Esophagus squamous epithelium (tissue), 5 donors: ENCODE measurements around the gene SH3PXD2A. TPM values are rescaled to one million over a fixed set of nuclear protein-coding genes. Genes with fewer than 3 reads are reported as not detected.

Experiments
- DNase-seq: peaks from one replicate; lab custom pipeline; 2025; lab: John Stamatoyannopoulos, UW
- H3K27ac ChIP-seq, 4 donors: fragments of 200-600 bp; sonication (generic); one replicate each; pipeline ENCODE4 v1.5.1; 2016 to 2019; ENCODE audit warnings: mild to moderate bottlenecking in 1 of 4
- H3K27me3 ChIP-seq, 4 donors: fragments of 200-600 bp; sonication (generic); 1 replicate in 3 of 4; 2 replicates in 1 of 4; pipeline versions ENCODE4 v1.5.1 to v1.6.0; 2017 to 2021; ENCODE audit warnings: antibody characterized with exemption in 1 of 4
- H3K36me3 ChIP-seq, 3 donors: fragments of 200-600 bp; sonication (generic); one replicate each; pipeline ENCODE4 v1.5.1; 2016 to 2019
- H3K4me1 ChIP-seq, 3 donors: fragments of 200-600 bp; sonication (generic); one replicate each; pipeline ENCODE4 v1.5.1; 2017 to 2019
- H3K4me3 ChIP-seq, 4 donors: fragments of 200-600 bp; sonication (generic); 1 replicate in 3 of 4; 2 replicates in 1 of 4; pipeline ENCODE4 v1.5.1; 2016 to 2019; ENCODE audit warnings: mild to moderate bottlenecking in 2 of 4, moderate library complexity in 1 of 4
- H3K9me3 ChIP-seq, 3 donors: fragments of 200-600 bp; sonication (generic); one replicate each; pipeline ENCODE4 v1.5.1; 2016 to 2019
- CTCF ChIP-seq, 6 experiments: fragments of 450-650 bp in 4 of 6; fragments of 200-600 bp in 2 of 6; sonication (generic) in 2 of 6; IDR thresholded peaks; one replicate each; pipeline ENCODE4 v1.5.1; 2016 to 2019; ENCODE audit warnings: antibody characterized with exemption in 6 of 6, mild to moderate bottlenecking in 4 of 6, moderate library complexity in 4 of 6
- POLR2A ChIP-seq, 4 donors: fragments of 450-650 bp; IDR thresholded peaks; one replicate each; pipeline ENCODE4 v1.6.1; 2017; ENCODE audit warnings: antibody characterized with exemption in 4 of 4, mild to moderate bottlenecking in 4 of 4, moderate library complexity in 3 of 4
- WGBS, 2 donors: methylation state at CpG; one replicate each; pipeline ENCODE4 v1.1.5; 2018; 5-methylcytosine and 5-hydroxymethylcytosine counted together
- intact Hi-C: fragments of 100-400 bp; cut with DNase I; formaldehyde crosslinking; loops from one replicate; pipeline ENCODE4 v1.15.0; 2022
- total RNA-seq, 4 donors: library from RNA; depleted of rRNA; stranded (reverse); fragments of >200 nt; gene quantifications; one replicate each; pipeline ENCODE4 v1.1.0, GENCODE V29; 2016
- donor health status: DM: yes; HTN: yes; CAD: no.

Gene SH3PXD2A
- total RNA-seq, 4 donors from 2014 or later = 25.1 to 57.8 (median 42.7) TPM

- Histone ChIP-seq H3K27me3 (no peaks in the 10 kb centered on the region), H3K4me1 (peaks cover 25 to 85% (median 41%) of the 10 kb centered on the region in 3 donors), H3K4me3 (peak overlapping the region; percentile 35 to 71 (median 52)), H3K9me3 (no peaks in the 10 kb centered on the region), H3K36me3 (peaks cover 7 to 45% (median 11%) of the 10 kb centered on the region in 3 donors), H3K27ac (peak overlapping the region; percentile 86 to 94 (median 90))
- WGBS, 2 donors = 24% methylated on average over 14 to 32 of the region's 48 CpGs
- TF ChIP-seq CTCF (IDR thresholded peaks at IDR 0.05) = no peak
- TF ChIP-seq POLR2A (IDR thresholded peaks at IDR 0.05) = peak in 2 of 4 donors; percentile 78 to 83
- DNase-seq = no peak
- intact Hi-C loops = no loop called here
Measured at GRCh38 chr10:103661198-103661950, 194.0 kb downstream of the SH3PXD2A start.

- Histone ChIP-seq H3K27me3 (no peaks in the 10 kb centered on the region), H3K9me3 (no peaks in the 10 kb centered on the region), H3K36me3 (peaks cover 7 to 50% (median 11%) of the 10 kb centered on the region in 3 donors), H3K4me3 (peak overlapping the region; percentile 35 to 71 (median 52)), H3K4me1 (peaks cover 25 to 84% (median 41%) of the 10 kb centered on the region in 3 donors), H3K27ac (peak overlapping the region; percentile 86 to 94 (median 90))
- intact Hi-C loops = no loop called here
- DNase-seq = no peak
- 20 to 44% methylated on average over 3 to 19 of the region's 42 CpGs for WGBS, 2 donors
- TF ChIP-seq POLR2A (IDR thresholded peaks at IDR 0.05) = no peak
- no peak for TF ChIP-seq CTCF (IDR thresholded peaks at IDR 0.05)
Measured at GRCh38 chr10:103660364-103661197, 194.8 kb downstream of the SH3PXD2A start.

- DNase-seq = no peak
- peak in 4 of 6 experiments; percentile 3 to 16 (median 7) for TF ChIP-seq CTCF (IDR thresholded peaks at IDR 0.05)
- TF ChIP-seq POLR2A (IDR thresholded peaks at IDR 0.05) = peak in 2 of 4 donors; percentile 21 to 51
- intact Hi-C loops = no loop called here
- peaks cover 28 to 84% (median 44%) of the 10 kb centered on the region in 3 donors for H3K4me1 ChIP-seq
- no peaks in the 10 kb centered on the region for H3K27me3 ChIP-seq
- H3K27ac ChIP-seq = peak overlapping the region; percentile 86 to 94 (median 90)
- H3K36me3 ChIP-seq = peaks cover 7 to 49% (median 11%) of the 10 kb centered on the region in 3 donors
- WGBS, 2 donors = 31 to 71% methylated on average over 4 to 5 of the region's 11 CpGs
- H3K4me3 ChIP-seq = peak overlapping the region; percentile 35 to 71 (median 52)
- no peaks in the 10 kb centered on the region for H3K9me3 ChIP-seq
Measured at GRCh38 chr10:103659674-103660363, 195.6 kb downstream of the SH3PXD2A start.

GRCh38 chr10:103658049-103658577, 197.3 kb downstream of the SH3PXD2A start:
- Histone ChIP-seq H3K4me3 (no peak overlapping the region), H3K27me3 (no peaks in the 10 kb centered on the region), H3K27ac (peak overlapping the region in 1 of 4 donors; percentile 21), H3K9me3 (no peaks in the 10 kb centered on the region), H3K4me1 (peaks cover 42 to 84% (median 52%) of the 10 kb centered on the region in 3 donors), H3K36me3 (peaks cover 7 to 48% (median 11%) of the 10 kb centered on the region in 3 donors)
- intact Hi-C loops = no loop called here
- 90 to 95% methylated on average over 2 to 3 of the region's 4 CpGs for WGBS, 2 donors
- TF ChIP-seq POLR2A (IDR thresholded peaks at IDR 0.05) (no peak), CTCF (IDR thresholded peaks at IDR 0.05) (no peak)
- no peak for DNase-seq
